GM21737 (cell line): ENCODE data around the gene METTL17.
"Not testable (repeated sequence)": the region's sequence is repeated elsewhere in the genome, so short reads cannot be mapped to it uniquely, and the experiment has no call there.

ENCODE experiments used
- ATAC-seq: cut with Tn5 transposase; IDR thresholded peaks from one replicate; pipeline ENCODE4 v1.9.1; 2021; ENCODE audit warnings: mild to moderate bottlenecking, moderate library complexity; ENCODE audit not compliant: unreplicated experiment

The METTL17 gene

DNA sequence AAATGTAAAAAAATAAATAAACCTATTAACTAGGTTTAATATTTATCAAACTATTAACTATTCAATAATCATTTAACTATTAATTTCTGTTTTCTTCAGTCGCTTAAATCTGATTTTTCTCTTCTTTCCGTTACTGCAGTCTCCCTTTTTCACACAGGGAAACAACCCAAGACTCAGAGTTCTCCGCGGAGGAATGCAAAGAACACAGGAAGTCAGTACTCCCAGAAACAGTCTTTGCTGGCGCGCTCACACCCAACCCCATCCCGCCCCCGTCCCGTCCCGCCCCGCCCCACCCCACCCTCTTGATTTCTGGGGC is 351 bp upstream of the METTL17 start:
- no peak for ATAC-seq

GRCh38 chr14:20996521-20996920 is 6.7 kb downstream of the METTL17 start:
- ATAC-seq: no peak

DNA sequence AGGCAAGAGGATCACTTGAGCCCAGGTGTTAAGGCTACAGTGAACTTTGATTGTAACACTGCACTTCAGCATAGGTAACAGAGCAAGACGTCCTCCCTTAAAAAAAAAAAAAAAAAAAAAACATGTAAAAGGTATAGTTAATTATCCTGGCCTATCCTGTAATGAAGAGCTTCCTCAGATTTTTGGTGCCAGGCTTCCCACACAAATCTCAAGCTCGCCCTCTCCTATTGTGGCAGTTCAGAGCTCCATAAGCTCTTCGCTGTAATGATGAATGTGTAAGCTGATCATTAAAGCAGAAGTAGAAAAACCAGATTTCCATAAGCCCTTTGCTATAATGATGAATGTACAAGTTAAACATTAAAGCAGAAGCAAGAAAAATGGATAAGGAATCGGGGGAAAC is 7.3 kb downstream of the METTL17 start:
- no peak for ATAC-seq

GRCh38 chr14:20997564-20997963 is 7.8 kb downstream of the METTL17 start:
- no peak for ATAC-seq

DNA sequence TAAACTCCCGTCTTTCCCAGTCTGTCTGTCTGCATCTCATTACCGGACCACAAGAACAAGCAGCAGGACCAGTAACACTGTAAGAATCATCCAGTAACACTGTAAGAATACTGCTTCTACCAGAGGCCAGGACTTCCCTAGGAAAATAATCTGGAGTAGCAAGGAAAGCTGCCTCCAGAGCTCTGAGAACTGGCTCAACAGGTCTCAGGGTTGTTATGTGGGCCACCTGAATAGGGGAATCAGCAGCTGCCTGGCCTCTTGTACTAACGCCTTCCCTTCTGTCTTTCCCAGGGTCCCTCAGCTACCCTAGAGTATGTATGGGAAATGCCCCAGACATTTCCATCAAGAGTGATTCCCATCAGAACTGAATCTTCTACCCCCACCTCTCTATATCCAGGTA is 8.4 kb downstream of the METTL17 start:
- no peak for ATAC-seq

DNA sequence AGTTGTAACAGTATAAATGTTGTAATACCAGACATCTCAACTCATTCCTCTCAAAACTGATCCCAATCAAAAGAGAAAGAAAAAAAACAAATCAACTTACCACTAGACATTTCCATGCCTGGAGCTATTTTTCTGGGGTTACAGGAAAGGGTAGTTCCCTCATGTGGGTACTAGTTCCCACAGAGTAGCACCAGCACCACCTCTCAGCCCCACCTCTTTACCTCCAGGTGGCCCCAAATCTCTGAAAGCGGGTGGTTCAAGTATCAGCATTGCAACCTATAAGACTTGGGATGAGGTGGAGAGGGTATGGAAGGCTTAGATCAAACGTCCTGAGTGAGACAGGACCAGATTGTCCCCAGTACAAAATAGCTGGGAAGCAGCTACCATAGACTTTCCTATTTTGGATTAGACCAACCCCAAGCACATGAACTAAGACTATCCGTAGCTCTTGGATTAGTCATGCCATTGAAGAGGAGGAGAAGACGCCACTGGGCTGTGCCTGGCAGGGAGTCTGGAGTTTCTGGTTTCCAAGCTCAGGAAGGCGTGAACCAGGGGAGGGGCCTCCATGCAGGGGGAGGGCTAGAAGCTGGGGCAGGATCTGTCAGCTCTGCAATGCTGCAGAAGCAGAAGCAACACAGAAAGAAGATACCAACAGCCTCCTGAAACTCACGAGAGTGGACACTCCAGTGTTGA is 9.0 kb downstream of the METTL17 start, which contains the start of gene SLC39A2:
TSS of gene SLC39A2 (plus strand) at position 620 of the 693 bp plus-strand sequence. CDS start 154 bp downstream, outside the sequence.
- ATAC-seq: no peak

GRCh38 chr14:20999591-20999990 is 9.8 kb downstream of the METTL17 start:
- ATAC-seq: no peak

GRCh38 chr14:21001218-21001617 is 11.4 kb downstream of the METTL17 start:
- no peak for ATAC-seq

- ATAC-seq: no peak
These were observed 14.1 kb downstream of the METTL17 start for GRCh38 chr14:21003788-21004346.

GRCh38 chr14:21009721-21010120 is 19.9 kb downstream of the METTL17 start:
- not testable (repeated sequence) for ATAC-seq

- ATAC-seq: no peak
These were observed 21.4 kb downstream of the METTL17 start for GRCh38 chr14:21011136-21011535.

- no peak for ATAC-seq
These were observed 25.0 kb downstream of the METTL17 start for GRCh38 chr14:21014761-21015190.

DNA sequence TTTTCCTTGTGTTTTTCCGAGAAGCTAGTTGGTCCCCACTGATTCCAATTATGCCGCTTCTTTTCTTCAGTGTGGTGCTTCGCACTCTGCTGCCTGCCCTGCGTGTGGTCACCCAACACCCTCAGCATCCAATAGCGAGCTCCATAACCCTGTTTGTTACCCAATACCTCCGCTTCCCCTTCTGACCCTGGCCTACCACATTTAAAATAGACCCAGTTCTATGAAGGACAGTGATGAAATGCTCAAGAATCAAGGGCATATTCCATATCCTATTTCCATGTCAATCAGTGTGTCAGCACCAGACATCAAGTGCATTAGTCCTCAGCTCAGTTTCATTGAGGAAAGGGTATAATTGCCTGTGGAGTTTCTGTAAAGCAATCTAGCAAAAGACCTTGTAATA is 25.5 kb downstream of the METTL17 start:
- no peak for ATAC-seq

DNA sequence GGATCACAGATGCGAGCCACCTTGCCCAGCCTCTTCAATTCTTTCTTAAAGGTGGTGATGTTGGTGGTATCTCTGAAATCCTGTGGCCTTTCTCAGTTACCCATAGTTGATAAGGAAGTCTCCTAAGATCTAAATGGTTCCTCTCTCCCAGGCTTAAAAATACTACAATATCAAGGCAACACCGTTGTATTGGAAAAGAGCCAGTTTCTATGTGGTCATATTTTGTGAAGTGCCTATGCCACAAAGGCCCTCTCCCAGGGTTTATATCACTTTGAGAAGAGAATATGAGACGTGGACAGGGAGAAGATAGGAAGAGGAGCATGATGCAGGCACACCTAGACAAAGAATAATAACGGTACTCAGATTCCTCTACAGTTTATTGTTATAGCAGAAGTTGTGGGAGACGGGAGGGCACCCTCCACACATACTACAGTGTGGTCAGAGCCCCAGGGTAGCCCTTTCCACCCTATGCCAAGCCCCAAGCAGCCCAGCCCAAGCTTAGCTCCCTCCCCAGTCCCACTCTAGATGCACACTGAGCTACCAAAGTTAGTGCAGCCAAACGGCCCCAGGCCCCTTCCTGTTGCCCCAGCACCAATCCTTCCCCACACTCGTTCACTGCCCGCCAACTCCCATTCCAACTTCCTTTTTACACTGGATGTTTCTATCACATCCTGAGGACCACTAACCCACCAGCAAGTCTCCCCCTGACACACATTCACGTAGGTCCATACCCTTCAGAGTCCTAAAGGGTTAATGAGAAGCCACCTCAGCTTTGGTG is 26.8 kb downstream of the METTL17 start:
- ATAC-seq: no peak

DNA sequence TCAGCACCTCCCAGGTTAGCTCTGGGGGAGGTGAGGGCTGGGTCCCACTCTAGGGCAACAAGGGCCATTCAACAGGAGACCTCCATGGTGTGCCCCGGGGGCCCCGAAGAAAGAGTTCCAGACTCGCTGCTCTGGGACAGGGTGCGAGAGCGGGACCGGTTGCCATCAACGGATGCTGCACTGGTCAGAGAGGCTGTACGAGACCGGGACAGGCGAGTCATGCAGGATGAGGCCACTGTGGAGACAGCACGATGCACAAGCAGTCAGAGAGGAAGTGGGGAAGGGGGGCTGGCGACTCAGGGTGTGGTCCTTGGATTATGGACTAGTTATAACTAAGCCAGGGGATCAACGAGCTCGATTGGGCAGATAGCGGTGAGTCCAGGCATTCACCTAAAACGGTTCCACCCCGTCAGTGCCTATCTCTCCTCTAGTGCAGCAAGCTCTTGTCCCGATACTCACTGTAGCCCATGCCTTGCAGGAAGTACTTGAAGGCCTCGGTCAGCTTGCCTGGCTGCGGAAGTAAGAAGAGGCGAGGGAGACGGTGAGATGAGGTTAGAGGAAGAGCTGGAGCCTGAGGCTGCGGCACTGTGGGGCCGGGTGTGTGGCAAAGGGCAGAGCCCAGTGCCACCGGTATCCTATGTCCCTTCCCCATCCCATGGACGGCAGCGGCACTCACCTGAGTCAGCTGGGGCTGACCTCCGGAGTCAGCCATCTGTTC is 27.9 kb downstream of the METTL17 start:
- no peak for ATAC-seq

DNA sequence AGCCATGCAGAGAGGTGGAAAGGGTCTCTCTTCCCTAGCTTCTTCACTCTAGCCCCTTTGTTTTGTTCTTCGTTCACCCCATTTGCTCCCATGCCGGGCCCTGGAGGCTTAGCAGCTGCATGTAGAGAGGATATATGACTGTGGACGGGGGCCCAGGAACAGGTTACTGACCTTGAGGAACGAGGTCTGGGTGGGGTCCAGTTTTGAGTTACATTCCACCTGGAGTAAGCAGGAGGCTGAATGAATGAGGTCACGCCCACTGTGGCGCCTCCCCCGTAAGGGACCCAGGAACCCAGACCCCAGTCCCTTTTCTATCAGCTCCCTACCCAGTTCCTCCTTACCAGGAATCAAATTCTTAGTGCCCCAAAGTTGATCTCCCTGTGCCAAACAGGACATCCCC is 28.5 kb downstream of the METTL17 start:
- no peak for ATAC-seq

GRCh38 chr14:21018781-21019180 is 29.0 kb downstream of the METTL17 start:
- no peak for ATAC-seq

GRCh38 chr14:21019366-21019765 is 29.6 kb downstream of the METTL17 start:
- no peak for ATAC-seq

DNA sequence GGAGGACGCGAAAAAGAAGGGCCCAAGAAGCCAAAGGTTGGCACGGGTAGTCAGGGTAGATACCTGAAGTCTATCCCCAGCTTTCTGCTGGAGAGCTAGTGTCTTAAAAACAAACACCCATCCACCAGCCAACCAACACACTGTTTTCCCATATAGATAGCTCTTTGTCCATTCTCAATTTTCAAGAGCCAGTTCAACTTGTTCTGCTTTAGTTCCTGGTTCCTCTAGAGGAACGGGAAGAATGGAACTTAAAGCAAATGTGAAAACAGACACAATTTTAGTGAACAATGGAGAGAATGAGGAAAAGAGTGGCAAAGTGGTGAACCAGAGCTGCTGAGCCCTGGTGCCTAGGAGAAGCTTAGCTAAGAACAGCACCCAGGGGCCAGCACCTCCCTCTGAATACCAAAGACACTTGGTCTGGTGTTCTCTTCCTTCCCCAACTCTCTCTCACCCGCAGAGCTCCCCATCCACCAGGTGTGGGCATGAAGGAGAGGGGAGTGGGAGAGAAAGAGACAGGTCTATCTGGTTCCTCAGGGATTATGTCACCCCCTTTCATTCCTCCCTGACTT is 31.3 kb downstream of the METTL17 start:
- no peak for ATAC-seq

DNA sequence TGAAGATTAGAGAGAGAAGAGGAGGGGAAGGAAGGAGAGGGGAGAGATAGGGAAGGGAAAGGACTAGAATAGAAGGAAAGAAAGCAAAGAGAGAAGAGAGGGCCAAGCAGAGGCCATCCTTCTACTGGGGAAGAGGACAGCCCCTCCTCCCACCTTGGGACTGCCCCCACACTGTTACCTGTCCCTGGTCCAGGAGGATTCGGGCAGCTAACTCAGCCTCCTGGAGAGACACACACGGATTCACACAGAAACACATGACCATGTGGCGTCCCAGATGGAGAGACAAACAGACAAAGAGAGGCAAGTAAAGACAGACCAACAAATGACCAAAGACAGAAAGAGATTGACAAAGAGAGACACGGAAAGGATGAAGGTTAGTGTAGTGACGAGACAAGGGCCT is 32.9 kb downstream of the METTL17 start:
- ATAC-seq: no peak

GRCh38 chr14:21023174-21023573 is 33.4 kb downstream of the METTL17 start:
- ATAC-seq: no peak
